DMS 273 (cell line): Measurements from ENCODE around the gene AGBL5.

Experiments used
- DNase-seq: peaks from one replicate; lab custom pipeline; 2025; ENCODE audit not compliant: unreplicated experiment; lab: John Stamatoyannopoulos, UW

The AGBL5 gene

GRCh38 chr2:27050996-27051901 is at the start of gene AGBL5:
Gene AGBL5, plus strand, starts transcription at chr2:27051668. Its CDS starts 1,291 bp downstream, at chr2:27052959.
- peak; percentile 95 for DNase-seq

- DNase-seq: no peak
These were observed 49.5 kb upstream of the AGBL5 start for GRCh38 chr2:27001950-27002349.

- DNase-seq: no peak
These were observed 48.5 kb upstream of the AGBL5 start for GRCh38 chr2:27003007-27003406.

GRCh38 chr2:27003857-27004256 is 47.6 kb upstream of the AGBL5 start:
- no peak for DNase-seq

GRCh38 chr2:27006602-27007415 is 44.7 kb upstream of the AGBL5 start:
- no peak for DNase-seq

GRCh38 chr2:27007416-27008374 is 43.8 kb upstream of the AGBL5 start:
- DNase-seq: no peak

- no peak for DNase-seq
These were observed 42.8 kb upstream of the AGBL5 start for GRCh38 chr2:27008678-27009077.

- DNase-seq: no peak
These were observed 42.4 kb upstream of the AGBL5 start for GRCh38 chr2:27009083-27009482.

- no peak for DNase-seq
These were observed 41.8 kb upstream of the AGBL5 start for GRCh38 chr2:27009716-27010115.

- DNase-seq: no peak
These were observed 41.3 kb upstream of the AGBL5 start for GRCh38 chr2:27010139-27010538.

- DNase-seq: no peak
These were observed 37.7 kb upstream of the AGBL5 start for GRCh38 chr2:27013738-27014137.

- peak; percentile 75 for DNase-seq
These were observed 36.6 kb upstream of the AGBL5 start for GRCh38 chr2:27014771-27015433.

GRCh38 chr2:27016801-27017325 is 34.6 kb upstream of the AGBL5 start:
- DNase-seq: peak; percentile 95

- DNase-seq: no peak
These were observed 33.3 kb upstream of the AGBL5 start for GRCh38 chr2:27018142-27018541.

GRCh38 chr2:27019459-27019858 is 32.0 kb upstream of the AGBL5 start:
- no peak for DNase-seq

GRCh38 chr2:27019931-27020855 is 31.3 kb upstream of the AGBL5 start:
- no peak for DNase-seq

- no peak for DNase-seq
These were observed 30.0 kb upstream of the AGBL5 start for GRCh38 chr2:27021253-27022049.

- no peak for DNase-seq
These were observed 27.7 kb upstream of the AGBL5 start for GRCh38 chr2:27023740-27024139.
